ENCODE results near the gene KIRREL3. TPM values are rescaled to one million over a fixed set of nuclear protein-coding genes. Genes with fewer than 3 reads are reported as not detected.

The KIRREL3 gene
- total and polyA plus RNA-seq, 8 donors = 0.06 to 1.1 (median 0.26) TPM; not detected in 2

DNA sequence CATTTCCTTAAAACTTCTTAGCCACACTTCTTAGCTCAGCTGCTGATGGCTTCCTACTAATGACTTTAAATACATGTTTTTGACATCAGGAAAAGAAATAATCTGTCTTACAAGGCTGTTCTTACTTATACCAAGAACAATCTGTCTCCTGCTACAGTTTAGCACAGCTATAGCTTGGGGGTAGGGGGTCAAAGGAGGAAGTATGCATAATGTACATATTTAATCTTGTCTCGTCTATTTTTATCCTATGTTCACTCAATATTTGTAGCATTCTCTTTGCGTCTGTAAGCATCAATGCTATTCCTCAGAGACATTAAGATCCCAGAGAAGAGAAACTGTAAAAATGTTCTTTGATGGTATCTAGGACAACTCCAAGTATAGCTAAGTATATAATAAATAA, 96.0 kb downstream of the KIRREL3 start:
- WGBS, 2 donors = 49 to 69% methylated on average over 2 of the region's 2 CpGs
- no peak overlapping the region for H3K27ac ChIP-seq
- H3K9me3 ChIP-seq = no peaks in the 10 kb centered on the region
- no peaks in the 10 kb centered on the region for H3K4me1 ChIP-seq
- no peak for FAIRE-seq
- H3K27me3 ChIP-seq = no peaks in the 10 kb centered on the region
- no peak overlapping the region for H3K4me3 ChIP-seq
- intact Hi-C loops (cut with DNase I) = no loop called here
- no peak for ATAC-seq
- DNase-seq = no peak
- TF ChIP-seq, protein P1, sequence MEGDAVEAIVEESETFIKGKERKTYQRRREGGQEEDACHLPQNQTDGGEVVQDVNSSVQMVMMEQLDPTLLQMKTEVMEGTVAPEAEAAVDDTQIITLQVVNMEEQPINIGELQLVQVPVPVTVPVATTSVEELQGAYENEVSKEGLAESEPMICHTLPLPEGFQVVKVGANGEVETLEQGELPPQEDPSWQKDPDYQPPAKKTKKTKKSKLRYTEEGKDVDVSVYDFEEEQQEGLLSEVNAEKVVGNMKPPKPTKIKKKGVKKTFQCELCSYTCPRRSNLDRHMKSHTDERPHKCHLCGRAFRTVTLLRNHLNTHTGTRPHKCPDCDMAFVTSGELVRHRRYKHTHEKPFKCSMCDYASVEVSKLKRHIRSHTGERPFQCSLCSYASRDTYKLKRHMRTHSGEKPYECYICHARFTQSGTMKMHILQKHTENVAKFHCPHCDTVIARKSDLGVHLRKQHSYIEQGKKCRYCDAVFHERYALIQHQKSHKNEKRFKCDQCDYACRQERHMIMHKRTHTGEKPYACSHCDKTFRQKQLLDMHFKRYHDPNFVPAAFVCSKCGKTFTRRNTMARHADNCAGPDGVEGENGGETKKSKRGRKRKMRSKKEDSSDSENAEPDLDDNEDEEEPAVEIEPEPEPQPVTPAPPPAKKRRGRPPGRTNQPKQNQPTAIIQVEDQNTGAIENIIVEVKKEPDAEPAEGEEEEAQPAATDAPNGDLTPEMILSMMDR (IDR thresholded peaks at IDR 0.05) = no peak
- no peaks in the 10 kb centered on the region for H3K36me3 ChIP-seq

DNA sequence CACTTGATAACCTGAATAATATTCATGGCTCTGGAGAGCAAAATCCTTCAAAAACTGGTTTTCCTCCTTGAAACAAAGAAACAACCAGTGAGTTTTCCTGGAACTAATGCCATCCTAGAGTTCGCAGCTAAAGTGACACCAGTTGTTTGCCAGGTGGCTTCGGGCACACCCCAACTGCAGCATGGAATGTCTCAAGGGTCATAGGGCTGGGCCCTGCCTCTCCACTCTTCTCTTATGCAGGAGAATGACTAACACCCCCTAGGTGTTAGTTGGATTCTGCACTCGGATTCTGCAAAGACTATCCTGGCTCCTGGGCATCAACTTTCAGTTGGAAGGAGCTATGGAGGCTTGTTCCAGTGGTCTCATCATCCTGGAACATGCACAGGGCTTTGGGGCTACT, 98.8 kb downstream of the KIRREL3 start:
- 48 to 49% methylated on average over 3 of the region's 3 CpGs for WGBS, 2 donors
- no peak for FAIRE-seq
- ATAC-seq = no peak

DNA sequence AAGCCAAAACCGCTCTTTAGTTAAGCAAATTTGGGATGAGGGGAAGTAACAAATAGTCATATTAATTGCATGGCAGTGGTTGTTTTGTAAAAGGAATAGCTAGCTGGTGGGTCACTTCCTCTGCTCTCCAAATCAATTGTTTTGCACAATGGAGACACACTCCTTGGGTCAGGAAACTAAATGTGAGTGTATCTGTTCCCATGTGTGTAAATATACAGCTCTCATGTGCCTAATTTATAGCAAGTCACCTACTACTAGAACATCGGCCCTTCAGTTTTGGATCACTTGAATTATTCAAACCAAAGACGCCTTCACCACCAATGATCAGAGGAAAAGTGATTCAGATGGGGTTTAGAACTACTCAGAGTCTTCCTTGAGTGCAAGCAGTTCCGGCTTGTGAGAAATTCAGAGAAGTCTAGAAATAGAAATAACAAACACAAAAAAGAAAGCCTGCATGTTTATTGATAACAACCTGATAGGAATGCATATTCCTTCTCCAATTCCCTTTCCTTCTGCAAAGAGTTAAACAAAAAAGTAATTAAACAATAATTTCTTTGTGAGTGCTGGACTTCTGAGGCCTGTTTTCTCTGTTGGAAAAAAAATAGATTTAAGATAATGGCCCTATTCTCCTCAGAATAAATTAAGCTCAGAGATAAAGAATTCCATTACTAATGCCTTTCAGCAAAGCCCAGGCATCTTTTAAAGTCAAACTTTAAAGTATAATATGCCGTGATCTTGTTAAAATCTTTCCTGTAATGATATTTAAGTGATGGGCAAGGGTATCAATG, 100.4 kb downstream of the KIRREL3 start:
- no peaks in the 10 kb centered on the region for H3K4me1 ChIP-seq
- DNase-seq = no peak
- no peaks in the 10 kb centered on the region for H3K27me3 ChIP-seq
- TF ChIP-seq, protein P1 (IDR thresholded peaks at IDR 0.05) = no peak
- H3K4me3 ChIP-seq = no peak overlapping the region
- no peak overlapping the region for H3K27ac ChIP-seq
- no peaks in the 10 kb centered on the region for H3K9me3 ChIP-seq
- 77 to 78% methylated on average over 5 of the region's 5 CpGs for WGBS, 2 donors
- ATAC-seq = no peak
- no peak for FAIRE-seq
- intact Hi-C loops (cut with DNase I) = no loop called here
- no peaks in the 10 kb centered on the region for H3K36me3 ChIP-seq

More for the DNA sequence above, 98.8 kb downstream of the KIRREL3 start:
- H3K4me1 ChIP-seq = no peaks in the 10 kb centered on the region
- no peaks in the 10 kb centered on the region for H3K9me3 ChIP-seq
- H3K4me3 ChIP-seq = no peak overlapping the region
- TF ChIP-seq, protein P1 (IDR thresholded peaks at IDR 0.05) = no peak
- no peaks in the 10 kb centered on the region for H3K27me3 ChIP-seq
- no peak overlapping the region for H3K27ac ChIP-seq
- DNase-seq = no peak
- intact Hi-C loops (cut with DNase I) = no loop called here
- H3K36me3 ChIP-seq = no peaks in the 10 kb centered on the region

DNA sequence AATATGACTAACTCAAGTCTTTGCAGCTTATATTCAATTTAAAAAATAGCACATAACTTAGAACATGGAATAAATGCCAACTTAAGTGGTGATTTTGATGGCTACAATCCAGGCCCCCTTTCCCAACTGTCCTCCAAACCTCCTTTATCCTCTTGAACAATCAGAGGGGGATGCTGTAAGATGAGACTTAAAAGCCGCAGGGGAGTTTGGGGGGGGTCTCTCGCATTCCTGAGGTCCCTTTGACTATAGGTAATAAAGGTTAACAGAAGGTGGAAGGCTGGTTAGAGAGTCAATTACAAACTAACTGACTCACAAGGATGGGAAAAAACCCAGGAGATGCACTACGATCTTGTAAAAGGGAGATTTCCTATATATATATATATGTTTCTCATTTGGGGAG, 101.8 kb downstream of the KIRREL3 start:
- ATAC-seq (no peak), FAIRE-seq (no peak)
- 52 to 59% methylated on average over 3 of the region's 3 CpGs for WGBS, 2 donors

DNA sequence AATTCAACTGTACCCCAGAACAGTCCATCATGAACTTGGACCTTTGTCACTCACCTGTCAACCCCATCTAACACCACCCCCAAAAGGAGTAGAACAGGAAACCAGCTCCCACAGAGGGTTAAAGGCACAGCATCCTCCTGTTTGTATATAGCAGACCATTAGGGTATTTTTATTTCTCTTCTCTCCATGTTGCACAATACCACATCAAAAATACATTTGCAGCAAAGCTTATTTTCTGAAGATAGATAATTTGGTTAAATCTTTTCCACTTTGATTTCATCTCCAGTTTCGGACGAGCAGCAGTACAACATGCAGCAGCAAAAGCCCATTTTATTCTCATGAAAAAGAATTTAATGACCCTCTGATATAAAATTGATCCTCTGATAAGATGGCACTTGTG, 103.1 kb downstream of the KIRREL3 start:
- 45 to 57% methylated on average over 2 of the region's 2 CpGs for WGBS, 2 donors
- intact Hi-C loops (cut with DNase I) = no loop called here

More for the DNA sequence above, 101.8 kb downstream of the KIRREL3 start:
- DNase-seq = no peak
- TF ChIP-seq, protein P1 (IDR thresholded peaks at IDR 0.05) = no peak
- H3K27me3 ChIP-seq = no peaks in the 10 kb centered on the region
- no peaks in the 10 kb centered on the region for H3K4me1 ChIP-seq
- intact Hi-C loops (cut with DNase I) = no loop called here
- no peaks in the 10 kb centered on the region for H3K36me3 ChIP-seq
- H3K4me3 ChIP-seq = no peak overlapping the region
- H3K27ac ChIP-seq = no peak overlapping the region
- H3K9me3 ChIP-seq = no peaks in the 10 kb centered on the region

More for the DNA sequence above, 103.1 kb downstream of the KIRREL3 start:
- no peak overlapping the region for H3K4me3 ChIP-seq
- TF ChIP-seq, protein P1 (IDR thresholded peaks at IDR 0.05) = no peak
- H3K36me3 ChIP-seq = no peaks in the 10 kb centered on the region
- no peak overlapping the region for H3K27ac ChIP-seq
- H3K9me3 ChIP-seq = no peaks in the 10 kb centered on the region
- no peak for FAIRE-seq
- H3K27me3 ChIP-seq = no peaks in the 10 kb centered on the region
- no peaks in the 10 kb centered on the region for H3K4me1 ChIP-seq
- no peak for ATAC-seq
- DNase-seq = no peak

Data from pancreas (tissue), 10 donors.